ENCODE measurements around the gene PVALEF.

GRCh38 chr17:81154961-81155360 lies 10.3 kb upstream of the PVALEF start:
- TF ChIP-seq CTCF (IDR thresholded peaks at IDR 0.05; ENCODE audit: insufficient read depth, low read length) (no peak), POLR2AphosphoS5 (IDR thresholded peaks at IDR 0.05; ENCODE audit: low read depth) (no peak), SPI1 (IDR thresholded peaks at IDR 0.05; ENCODE audit: borderline replicate concordance, low read depth) (no peak), GABPA (IDR thresholded peaks at IDR 0.05; ENCODE audit: low read depth) (no peak), REST (IDR thresholded peaks at IDR 0.05; ENCODE audit: insufficient replicate concordance, low read depth) (no peak)
